HEK293 (cell line): ENCODE results near the gene PGAM5.

Source experiments
- CTCF ChIP-seq: fragments of 450-650 bp; formaldehyde crosslinking; IDR thresholded peaks from 2 replicates; pipeline ENCODE4 v1.5.1; 2016; ENCODE audit warnings: missing biosample characterization, missing genetic modification characterization
- EGR2 ChIP-seq: fragments of 450-650 bp; formaldehyde crosslinking; IDR thresholded peaks from 2 replicates; pipeline ENCODE4 v1.5.1; 2016; ENCODE audit warnings: low read depth, missing biosample characterization, missing genetic modification characterization
- PBX3 ChIP-seq: sonication (generic); formaldehyde crosslinking; IDR thresholded peaks from 2 replicates; pipeline ENCODE4 v1.8.1; 2022; ENCODE audit warnings: mild to moderate bottlenecking, moderate library complexity, missing genetic modification reagents
- TRIM28 ChIP-seq: IDR thresholded peaks from 2 replicates; pipeline ENCODE4 v1.6.1; 2011; ENCODE audit warnings: low read length, control low read depth, borderline replicate concordance
- YY1 ChIP-seq: fragments of 450-650 bp; formaldehyde crosslinking; IDR thresholded peaks from 2 replicates; pipeline ENCODE4 v1.5.1; 2018; ENCODE audit warnings: missing biosample characterization, missing genetic modification characterization
- ZBTB1 ChIP-seq: fragments of 450-650 bp; formaldehyde crosslinking; IDR thresholded peaks from 2 replicates; pipeline ENCODE4 v1.5.1; 2016; ENCODE audit warnings: missing biosample characterization, missing genetic modification characterization
- ZFHX2 ChIP-seq: fragments of 450-650 bp; formaldehyde crosslinking; conservative IDR thresholded peaks from 2 replicates; pipeline ENCODE4 v1.5.1; 2016; ENCODE audit warnings: missing biosample characterization, missing genetic modification characterization
- ZFP37 ChIP-seq: fragments of 450-650 bp; formaldehyde crosslinking; IDR thresholded peaks from 2 replicates; pipeline ENCODE4 v1.5.1; 2016; ENCODE audit warnings: missing biosample characterization, missing genetic modification characterization
- ZNF138 ChIP-seq: fragments of 450-650 bp; formaldehyde crosslinking; IDR thresholded peaks from 2 replicates; pipeline ENCODE4 v1.5.1; 2016; ENCODE audit warnings: missing biosample characterization, missing genetic modification characterization, borderline replicate concordance
- ZNF24 ChIP-seq: fragments of 450-650 bp; formaldehyde crosslinking; IDR thresholded peaks from 2 replicates; pipeline ENCODE4 v1.5.1; 2016; ENCODE audit warnings: missing biosample characterization, missing genetic modification characterization
- ZNF423 ChIP-seq: fragments of 450-650 bp; formaldehyde crosslinking; IDR thresholded peaks from 2 replicates; pipeline ENCODE4 v1.5.1; 2016; ENCODE audit warnings: missing biosample characterization, missing genetic modification characterization
- ZNF776 ChIP-seq: fragments of 450-650 bp; formaldehyde crosslinking; IDR thresholded peaks from 2 replicates; pipeline ENCODE4 v1.5.0; 2017; ENCODE audit warnings: missing biosample characterization, missing genetic modification characterization, borderline replicate concordance
- ZXDB ChIP-seq: fragments of 450-650 bp; formaldehyde crosslinking; IDR thresholded peaks from 2 replicates; pipeline ENCODE4 v1.5.1; 2016; ENCODE audit warnings: missing biosample characterization, missing genetic modification characterization

- no peak for TF ChIP-seq TRIM28
- TF ChIP-seq ZFHX2 (tag by site-specific recombination) = no peak
- no peak for TF ChIP-seq ZBTB1
- TF ChIP-seq CTCF (tag by site-specific recombination) = no peak
- TF ChIP-seq ZNF24 (tag by site-specific recombination) = no peak
- no peak for TF ChIP-seq ZNF776 (tag by site-specific recombination)
- TF ChIP-seq ZNF138 (tag by site-specific recombination) = no peak
- TF ChIP-seq ZFP37 (tag by site-specific recombination) = no peak
- no peak for TF ChIP-seq PBX3
- TF ChIP-seq ZNF423 = no peak
- TF ChIP-seq YY1 = no peak
- no peak for TF ChIP-seq ZXDB (tag by site-specific recombination)
- TF ChIP-seq EGR2 = no peak
Measured at GRCh38 chr12:132713123-132713522, 2.5 kb downstream of the PGAM5 start.
